HepG2 (cell line): ENCODE results near the gene ZNF467. TPM values are rescaled to one million over a fixed set of nuclear protein-coding genes. Genes with fewer than 3 reads are reported as not detected.

Experiments used
- ATAC-seq: fragments of 200-7000 bp; cut with Tn5 transposase; 3 replicates; pipeline ENCODE4 v1.9.1; 2020; ENCODE audit warnings: mild to moderate bottlenecking, moderate library complexity
- BruUV-seq: library from RNA; stranded (reverse); fragments of 400-500 nt; replicated peaks from 2 replicates; lab custom pipeline; 2021; lab: Mats Ljungman, UMichigan
- CTCF ChIA-PET: fragments of 300-600 bp; formaldehyde crosslinking; extraction: SDS; loops from one replicate; lab custom pipeline; 2021; ENCODE audit warnings: low total read pairs, inconsistent platforms, low intra/inter-chr PET ratio; lab: Yijun Ruan, JAX
- POLR2A ChIA-PET: fragments of 350-600 bp; sonication (Branson Sonifier 250); formaldehyde crosslinking; loops from one replicate; lab custom pipeline; 2020; ENCODE audit warnings: antibody characterized with exemption, inconsistent platforms; lab: Yijun Ruan, JAX
- DNase-seq: peaks from one replicate; pipeline ENCODE4 v3.0.0-alpha.2; 2015; ENCODE audit warnings: low spot score
- FAIRE-seq: peaks from 3 replicates; lab custom pipeline; 2011; peaks lifted over from hg19 to GRCh38; lab: Jason Lieb, UNC
- H2AFZ ChIP-seq: one replicate; pipeline ENCODE4 v1.6.1; 2011; ENCODE audit warnings: low read length, inconsistent platforms
- H3K27ac ChIP-seq: fragments of 300-600 bp; 3 replicates; pipeline ENCODE4 v1.8.0; 2011; ENCODE audit warnings: mixed run types, mild to moderate bottlenecking, mixed read lengths, low read length, inconsistent platforms; ENCODE audit not compliant: insufficient read depth; ENCODE audit errors: extremely low read length
- H3K27me3 ChIP-seq, 2 experiments: fragments of 200-600 bp in 1 of 2; 2 replicates in 1 of 2; 3 replicates in 1 of 2; pipeline versions ENCODE4 v1.6.0 to v1.8.0; 2011; ENCODE audit warnings: low read length in 2 of 2, mild to moderate bottlenecking in 2 of 2, moderate library complexity in 2 of 2, inconsistent platforms in 1 of 2; ENCODE audit not compliant: insufficient read depth in 2 of 2, control insufficient read depth in 1 of 2
- H3K36me3 ChIP-seq, 2 experiments: fragments of 200-600 bp in 1 of 2; replicated peaks in 1 of 2; 2 replicates in 1 of 2; 3 replicates in 1 of 2; pipeline versions ENCODE4 v1.5.1 to v1.8.0; 2011; ENCODE audit warnings: low read length in 2 of 2, inconsistent platforms in 1 of 2; ENCODE audit not compliant: insufficient read depth in 2 of 2, control insufficient read depth in 1 of 2
- H3K4me1 ChIP-seq: 2 replicates; pipeline ENCODE4 v1.5.1; 2012; ENCODE audit warnings: low read length, inconsistent platforms; ENCODE audit not compliant: insufficient read depth
- H3K4me2 ChIP-seq: 2 replicates; pipeline ENCODE4 v1.6.0; 2011; ENCODE audit warnings: low read depth, low read length, inconsistent platforms
- H3K4me3 ChIP-seq, 3 experiments: fragments of 200-600 bp in 1 of 3; sonication (generic), shearing (Covaris generic) in 1 of 3; replicated peaks in 1 of 3; 2 replicates each; pipeline ENCODE4 v1.5.1; 2011 to 2016; ENCODE audit warnings: low read length in 3 of 3, inconsistent platforms in 2 of 3, low read depth in 2 of 3, mild to moderate bottlenecking in 2 of 3, control low read depth in 1 of 3, mixed read lengths in 1 of 3; ENCODE audit not compliant: insufficient read depth in 1 of 3
- H3K79me2 ChIP-seq: one replicate; pipeline ENCODE4 v1.6.1; 2011; ENCODE audit warnings: low read length, inconsistent platforms; ENCODE audit not compliant: insufficient read depth
- H3K9ac ChIP-seq: 2 replicates; pipeline ENCODE4 v1.6.0; 2011; ENCODE audit warnings: mild to moderate bottlenecking, low read depth, low read length, inconsistent platforms; ENCODE audit not compliant: insufficient read depth
- H3K9me3 ChIP-seq: 2 replicates; pipeline ENCODE4 v1.5.1; 2012; ENCODE audit warnings: mild to moderate bottlenecking, low read length
- H4K20me1 ChIP-seq: 2 replicates; pipeline ENCODE4 v1.6.0; 2011; ENCODE audit warnings: inconsistent platforms, mild to moderate bottlenecking, low read length, moderate library complexity; ENCODE audit not compliant: insufficient read depth
- ARID2 ChIP-seq: sonication (generic); formaldehyde crosslinking; IDR thresholded peaks from 2 replicates; pipeline ENCODE4 v1.8.1; 2022; ENCODE audit warnings: mild to moderate bottlenecking, missing genetic modification reagents, borderline replicate concordance
- CAMTA2 ChIP-seq: sonication (generic); formaldehyde crosslinking; IDR thresholded peaks from 2 replicates; pipeline ENCODE4 v1.4.0; 2020; ENCODE audit warnings: mild to moderate bottlenecking, missing genetic modification reagents, borderline replicate concordance
- CSRNP2 ChIP-seq: sonication (generic); formaldehyde crosslinking; conservative IDR thresholded peaks from 2 replicates; pipeline ENCODE4 v1.8.0; 2022; ENCODE audit warnings: low read depth, missing genetic modification reagents
- EED ChIP-seq: sonication (generic); formaldehyde crosslinking; IDR thresholded peaks from 2 replicates; pipeline ENCODE4 v1.5.0; 2020; ENCODE audit warnings: mild to moderate bottlenecking, missing genetic modification reagents
- FOXK1 ChIP-seq: sonication (generic); formaldehyde crosslinking; IDR thresholded peaks from 2 replicates; pipeline ENCODE4 v1.4.0; 2020; ENCODE audit warnings: low read depth, missing genetic modification reagents, borderline replicate concordance
- HNRNPUL1 ChIP-seq: fragments of 200-400 bp; formaldehyde crosslinking; IDR thresholded peaks from 2 replicates; pipeline ENCODE4 v1.6.1; 2017; ENCODE audit warnings: low read depth, mild to moderate bottlenecking, low read length, moderate library complexity
- HOXA9 ChIP-seq: sonication (generic); formaldehyde crosslinking; IDR thresholded peaks from 2 replicates; pipeline ENCODE4 v1.8.1; 2022; ENCODE audit warnings: missing genetic modification reagents, mild to moderate bottlenecking, moderate library complexity, borderline replicate concordance
- KAT2B ChIP-seq: fragments of 150-350 bp; IDR thresholded peaks from 2 replicates; pipeline ENCODE4 v1.6.1; 2014; ENCODE audit warnings: low read depth, low read length, borderline replicate concordance
- MLX ChIP-seq: IDR thresholded peaks from 2 replicates; pipeline ENCODE4 v1.6.1; 2016
- NR1H2 ChIP-seq: sonication (generic); formaldehyde crosslinking; IDR thresholded peaks from 2 replicates; pipeline ENCODE4 v1.8.1; 2022; ENCODE audit warnings: low read depth, missing genetic modification reagents, borderline replicate concordance
- TRIM22 ChIP-seq: fragments of 450-650 bp; IDR thresholded peaks from 2 replicates; pipeline ENCODE4 v1.6.1; 2017
- ZFP37 ChIP-seq: sonication (generic); formaldehyde crosslinking; IDR thresholded peaks from 2 replicates; pipeline ENCODE4 v1.4.0; 2020; ENCODE audit warnings: missing genetic modification reagents, borderline replicate concordance
- ZNF724P ChIP-seq: sonication (generic); formaldehyde crosslinking; IDR thresholded peaks from 2 replicates; pipeline ENCODE4 v1.8.0; 2022; ENCODE audit warnings: missing genetic modification reagents, borderline replicate concordance
- ZNF878 ChIP-seq: sonication (generic); formaldehyde crosslinking; IDR thresholded peaks from 2 replicates; pipeline ENCODE4 v1.8.1; 2023; ENCODE audit warnings: mild to moderate bottlenecking, missing genetic modification reagents, moderate library complexity
- WGBS: methylation state at CpG from one replicate; pipeline ENCODE4 v1.1.6; 2017; ENCODE audit warnings: low lambda C conversion rate; 5-methylcytosine and 5-hydroxymethylcytosine counted together
- in situ Hi-C: cut with HindIII; loops from 2 replicates; pipeline ENCODE4 v1.10.0; 2017; ENCODE audit warnings: low pct_unique_long_range_greater_than_20kb; ENCODE audit not compliant: extremely low pct_ligation_motif_present
- intact Hi-C: fragments of 100-400 bp; cut with micrococcal nuclease; formaldehyde crosslinking; loops from one replicate; pipeline ENCODE4 v1.10.0; 2022; ENCODE audit not compliant: unreplicated experiment
- polyA plus RNA-seq, 8 experiments: library from polyadenylated mRNA; depleted of rRNA in 3 of 8; stranded (reverse) in 7 of 8; unstranded in 1 of 8; fragments of >200 nt; fragmentation: Illumina TruSeq in 4 of 8; extraction: Trizol in 4 of 8; gene quantifications; 2 replicates each; pipeline versions ENCODE4 v1.2.1 to v1.2.3, GENCODE V29; 2011 to 2016; ENCODE audit warnings: low read depth in 4 of 8, missing spikeins in 1 of 8, mixed read lengths in 1 of 8; ENCODE audit not compliant: insufficient read depth in 1 of 8
- total RNA-seq, 5 experiments: library from RNA; depleted of rRNA; stranded (reverse); fragments of >200 nt; fragmentation: Illumina TruSeq; extraction: Trizol; gene quantifications; 2 replicates each; pipeline ENCODE4 v1.2.3, GENCODE V29; 2016; ENCODE audit warnings: low read depth in 1 of 5

ZNF467 gene
- total and polyA plus RNA-seq, 2 of the 13 experiments (the other 11 are each of a cell fraction or from before 2014, with no cell fraction given) = 0.03 TPM; not detected in 1

GRCh38 chr7:149724661-149725425 lies 48.5 kb downstream of the ZNF467 start:
- no peak for ATAC-seq
- Histone ChIP-seq H3K9me3 (no peaks in the 10 kb centered on the region), H3K4me2 (no peak overlapping the region), H3K4me1 (peaks cover 15% of the 10 kb centered on the region), H3K79me2 (no peaks in the 10 kb centered on the region), H4K20me1 (no peaks in the 10 kb centered on the region), H3K36me3 (peaks cover 18 to 63% of the 10 kb centered on the region in 2 experiments; a peak in 4 of 5 replicates), H3K9ac (no peak overlapping the region), H2AFZ (no peak overlapping the region), H3K27me3 (no peaks in the 10 kb centered on the region), H3K27ac (no peak overlapping the region), H3K4me3 (no peak overlapping the region)
- in situ Hi-C loops (no loop called here), intact Hi-C loops (no loop called here)
- TF ChIP-seq MLX = no peak
- no peak for TF ChIP-seq NR1H2
- no peak for TF ChIP-seq ZFP37 (CRISPR knock-in tag)
- no peak for TF ChIP-seq CAMTA2 (CRISPR knock-in tag)
- TF ChIP-seq ZNF878 (CRISPR knock-in tag) = no peak
- no peak for TF ChIP-seq EED (CRISPR knock-in tag)
- ChIA-PET CTCF (no interaction called here), POLR2A (no interaction called here)
- FAIRE-seq = no peak
- BruUV-seq = no TSS peak
- 98% methylated on average over 8 of the region's 12 CpGs for WGBS
- no peak for DNase-seq

GRCh38 chr7:149723795-149724495 lies 49.4 kb downstream of the ZNF467 start:
- DNase-seq (no peak), ATAC-seq (no peak), FAIRE-seq (no peak)
- ChIA-PET CTCF (no interaction called here), POLR2A (no interaction called here)
- H4K20me1 ChIP-seq = no peaks in the 10 kb centered on the region
- no peaks in the 10 kb centered on the region for H3K79me2 ChIP-seq
- no peak overlapping the region for H3K4me3 ChIP-seq
- H3K27me3 ChIP-seq = no peaks in the 10 kb centered on the region
- no peaks in the 10 kb centered on the region for H3K9me3 ChIP-seq
- in situ Hi-C loops = no loop called here
- H3K4me2 ChIP-seq = no peak overlapping the region
- no peak overlapping the region for H3K27ac ChIP-seq
- WGBS = 95% methylated on average over 14 of the region's 15 CpGs
- H2AFZ ChIP-seq = no peak overlapping the region
- peaks cover 18% of the 10 kb centered on the region for H3K4me1 ChIP-seq
- intact Hi-C loops = no loop called here
- no TSS peak for BruUV-seq
- H3K9ac ChIP-seq = no peak overlapping the region
- peaks cover 18 to 57% of the 10 kb centered on the region in 2 experiments; a peak in 4 of 5 replicates for H3K36me3 ChIP-seq
- TF ChIP-seq TRIM22 (no peak), ZNF724P (CRISPR knock-in tag) (no peak), ARID2 (CRISPR knock-in tag) (no peak), FOXK1 (no peak), KAT2B (no peak), CSRNP2 (CRISPR knock-in tag) (no peak), HOXA9 (CRISPR knock-in tag) (no peak), HNRNPUL1 (no peak)
